Measurements from ENCODE around the gene STK31.
"Not testable (repeated sequence)": the region's sequence is repeated elsewhere in the genome, so short reads cannot be mapped to it uniquely, and the experiment has no call there.

STK31 gene

DNA sequence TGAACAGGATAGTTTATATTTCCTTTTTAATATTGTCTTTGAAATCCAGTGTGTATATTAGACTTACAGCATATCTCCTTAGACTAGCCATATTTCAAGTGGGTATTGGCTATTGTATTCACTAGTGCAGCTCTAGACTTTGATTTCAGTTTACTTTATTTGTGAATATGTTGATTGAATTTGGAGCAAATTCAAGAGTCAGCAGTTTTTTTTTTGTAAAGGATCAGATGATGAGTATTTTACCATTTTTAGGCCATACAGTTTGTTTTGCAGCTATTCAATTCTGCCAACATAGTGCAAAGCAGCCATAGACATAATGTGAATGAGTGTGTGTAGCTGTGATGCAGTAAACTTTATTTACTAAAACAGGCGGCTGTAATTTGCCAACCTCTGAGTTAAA is 4.6 kb downstream of the STK31 start:
- DNase-seq, result no peak

DNA sequence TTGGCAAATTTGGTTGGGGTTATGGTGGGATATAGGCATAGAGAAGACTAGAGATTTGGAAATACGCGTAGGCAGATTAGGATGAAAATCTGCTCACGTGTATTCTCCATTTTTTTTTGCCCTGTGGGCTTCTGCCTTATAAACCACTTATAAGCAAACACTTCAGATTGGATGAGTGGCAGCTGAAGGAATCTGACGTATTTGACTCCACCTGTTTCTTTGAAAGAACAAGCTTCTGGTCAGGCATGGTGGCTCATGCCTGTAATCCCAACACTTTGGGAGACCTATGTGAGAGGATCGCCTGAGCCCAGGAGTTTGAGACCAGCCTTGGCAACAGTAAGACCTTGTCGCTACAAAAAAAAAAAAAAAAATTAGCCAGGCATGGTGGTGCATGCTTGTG is 5.1 kb downstream of the STK31 start:
- no peak for DNase-seq

- DNase-seq, result no peak
Observed at GRCh38 chr7:23717788-23718187, 7.8 kb downstream of the STK31 start.

GRCh38 chr7:23721456-23721855 is 11.4 kb downstream of the STK31 start:
- DNase-seq, result no peak

GRCh38 chr7:23722587-23723216 is 12.7 kb downstream of the STK31 start:
- not testable (repeated sequence) for DNase-seq

DNA sequence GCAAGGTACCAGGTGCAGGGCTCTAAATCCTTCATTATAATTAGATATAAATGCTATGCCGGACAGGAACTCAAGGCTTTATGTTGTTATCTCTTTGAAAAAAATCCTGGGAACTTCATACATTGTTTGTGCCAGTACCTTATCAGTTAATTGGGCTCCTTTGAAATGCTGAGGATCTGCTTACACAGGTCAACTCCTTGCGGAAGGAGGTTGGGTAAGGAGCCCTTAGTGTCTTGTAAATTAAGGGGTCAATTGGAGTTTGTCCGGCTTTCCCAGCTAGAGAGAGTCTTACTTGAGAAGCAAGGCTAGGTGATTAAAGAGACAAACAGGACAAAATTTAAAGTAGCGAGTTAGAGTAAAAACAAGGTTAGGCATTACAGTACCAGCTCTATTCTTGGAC is 14.1 kb downstream of the STK31 start:
- DNase-seq, result not testable (repeated sequence)

DNA sequence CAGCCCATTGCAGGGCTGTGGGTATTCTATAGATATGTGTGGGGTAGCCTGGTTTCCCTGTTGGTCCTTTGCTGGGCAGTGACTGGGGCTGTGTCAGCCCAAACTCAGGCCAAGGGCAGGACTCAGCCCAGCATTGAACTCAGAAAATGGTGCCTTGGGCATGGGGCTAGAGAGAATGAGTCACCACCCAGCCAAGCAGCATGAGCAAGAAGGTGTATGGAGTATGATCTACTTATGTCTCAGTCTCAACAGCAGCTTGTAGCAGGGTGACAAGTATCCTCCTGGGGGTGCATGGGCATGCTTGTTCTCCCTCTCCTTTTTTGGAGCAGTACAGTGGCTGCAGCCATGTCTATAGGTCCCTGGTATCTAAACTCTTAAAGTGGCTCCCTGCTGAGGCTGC is 32.0 kb downstream of the STK31 start:
- no peak for DNase-seq

DNA sequence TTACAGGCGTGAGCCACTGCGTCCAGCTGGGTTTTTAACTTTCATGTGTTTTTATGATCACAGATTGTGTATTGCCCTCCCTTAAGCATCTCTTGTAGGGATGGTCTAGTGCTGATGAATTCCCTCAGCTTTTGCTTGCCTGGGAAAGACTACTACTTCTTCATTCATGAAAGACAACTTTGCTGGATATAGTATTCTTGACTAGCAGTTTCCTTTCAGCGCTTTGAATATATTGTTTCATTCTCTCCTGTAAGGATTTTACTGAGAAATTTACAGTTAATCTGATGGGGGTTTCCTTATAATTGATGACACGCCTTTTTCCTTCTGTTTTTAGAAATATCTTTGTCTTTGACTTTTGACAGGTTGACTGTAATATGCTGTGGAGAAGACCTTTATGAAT is 33.2 kb downstream of the STK31 start:
- no peak for DNase-seq

GRCh38 chr7:23746629-23747028 is 36.6 kb downstream of the STK31 start:
- DNase-seq, result no peak

- DNase-seq, result no peak
Observed at GRCh38 chr7:23751852-23752251, 41.8 kb downstream of the STK31 start.

GRCh38 chr7:23758839-23759238 is 48.8 kb downstream of the STK31 start:
- not testable (repeated sequence) for DNase-seq

DNA sequence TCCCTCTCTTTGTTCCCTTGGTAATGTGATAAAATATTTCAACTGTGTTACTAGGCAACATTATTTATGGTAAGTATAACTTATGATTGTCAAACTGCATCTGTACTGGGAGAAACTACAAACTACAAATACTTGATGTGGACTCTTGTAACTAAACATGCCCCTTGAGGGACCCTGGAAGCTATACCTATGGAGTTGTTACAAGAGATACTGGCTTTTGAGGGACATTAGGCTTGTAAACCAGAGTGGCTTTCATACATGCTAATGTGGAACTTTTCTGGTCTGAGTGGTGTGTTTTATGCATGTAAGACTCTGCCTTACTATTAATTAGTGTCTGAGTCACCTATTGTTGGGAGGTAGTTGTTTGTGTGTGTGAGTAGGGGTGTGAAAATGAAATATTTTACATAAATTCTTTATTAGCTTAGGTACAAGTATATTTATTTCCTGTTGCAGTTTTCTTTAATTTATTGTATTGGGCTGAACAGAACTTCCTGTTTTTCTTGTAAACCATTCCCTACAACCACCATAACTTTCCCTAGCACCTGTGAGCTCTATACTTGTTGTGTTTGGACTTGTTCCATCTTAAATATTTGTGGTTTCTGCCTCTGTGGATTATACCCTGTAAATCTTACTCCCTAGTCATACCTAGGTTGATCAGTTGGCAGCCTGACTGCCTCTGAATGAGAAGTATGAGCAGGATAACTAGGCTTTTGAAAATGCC is 49.8 kb downstream of the STK31 start:
- no peak for DNase-seq

- no peak for DNase-seq
Observed at GRCh38 chr7:23765943-23766342, 55.9 kb downstream of the STK31 start.

DNA sequence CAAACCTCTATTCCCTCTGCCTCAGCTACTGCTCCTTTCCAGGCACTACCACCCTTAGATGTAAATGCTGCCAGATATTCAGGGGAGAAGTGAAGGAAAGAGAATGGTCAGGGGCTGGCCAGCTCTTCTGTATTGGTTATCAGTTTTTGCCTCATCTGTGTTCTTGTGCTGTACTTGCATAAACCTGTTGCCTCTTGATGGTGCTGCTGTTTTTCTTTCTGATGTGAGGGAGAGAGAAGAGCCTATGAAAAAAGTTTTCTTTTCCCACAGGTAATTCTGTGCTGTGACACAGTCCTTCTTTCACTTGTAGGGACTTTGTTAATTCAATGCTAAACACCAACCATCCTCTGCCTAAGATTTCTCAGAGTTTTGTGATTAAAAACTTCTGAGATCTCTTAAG is 57.5 kb downstream of the STK31 start:
- no peak for DNase-seq

DNA sequence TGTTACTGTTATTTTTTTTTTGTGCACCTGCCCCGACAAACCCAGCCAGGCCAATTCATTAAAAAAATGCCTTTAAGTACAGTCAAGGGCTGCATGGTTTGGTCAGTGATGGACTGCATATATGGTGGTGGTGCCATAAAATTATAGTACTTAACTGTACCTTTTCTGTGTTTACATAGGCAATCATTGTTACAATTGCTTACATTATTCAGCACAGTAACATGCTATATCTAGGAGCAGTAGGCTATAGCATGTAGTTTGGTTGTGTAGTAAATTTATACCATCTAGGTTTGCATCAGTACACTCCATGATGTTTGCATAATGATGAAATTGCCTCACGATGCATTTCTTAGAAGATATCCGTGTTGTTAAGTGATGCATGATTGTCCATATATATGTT is 58.0 kb downstream of the STK31 start:
- DNase-seq, result no peak

GRCh38 chr7:23779185-23779800 is 69.3 kb downstream of the STK31 start:
- not testable (repeated sequence) for DNase-seq

- no peak for DNase-seq
Observed at GRCh38 chr7:23783115-23783514, 73.1 kb downstream of the STK31 start.

GRCh38 chr7:23787272-23787671 is 77.3 kb downstream of the STK31 start:
- no peak for DNase-seq

- no peak for DNase-seq
Observed at GRCh38 chr7:23788843-23789242, 78.8 kb downstream of the STK31 start.

GRCh38 chr7:23791721-23792120 is 81.7 kb downstream of the STK31 start:
- no peak for DNase-seq

- no peak for DNase-seq
Observed at GRCh38 chr7:23802720-23803397, 92.8 kb downstream of the STK31 start.

DNA sequence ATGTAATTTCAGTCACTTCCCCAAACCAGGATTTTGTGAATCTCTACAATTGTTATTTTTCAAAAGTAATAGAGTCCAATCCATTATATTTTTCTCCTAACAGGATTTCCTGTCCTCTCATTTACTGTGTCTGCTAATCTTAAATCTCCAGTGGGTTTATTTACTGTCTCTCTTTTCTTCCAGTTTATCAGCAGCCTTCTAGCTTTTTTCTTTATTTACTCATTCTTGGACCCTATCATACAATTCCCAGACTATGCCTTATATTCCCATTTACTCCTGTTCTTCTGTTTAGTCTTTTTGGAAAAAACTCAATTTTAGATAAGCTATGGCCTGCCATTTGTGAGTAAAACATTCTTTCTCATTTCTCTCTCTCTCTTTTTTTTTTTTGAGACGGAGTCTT is 94.7 kb downstream of the STK31 start:
- DNase-seq, result no peak

GRCh38 chr7:23808421-23808820 is 98.4 kb downstream of the STK31 start:
- no peak for DNase-seq

GRCh38 chr7:23810099-23810498 is 100.1 kb downstream of the STK31 start:
- no peak for DNase-seq
